ENCODE data around the gene ETS1.
A peak's percentile ranks its signal among the peaks of the same experiment; 100 is the strongest.
"Not testable (repeated sequence)": the region's sequence is repeated elsewhere in the genome, so short reads cannot be mapped to it uniquely, and the experiment has no call there.

ETS1 gene

DNA sequence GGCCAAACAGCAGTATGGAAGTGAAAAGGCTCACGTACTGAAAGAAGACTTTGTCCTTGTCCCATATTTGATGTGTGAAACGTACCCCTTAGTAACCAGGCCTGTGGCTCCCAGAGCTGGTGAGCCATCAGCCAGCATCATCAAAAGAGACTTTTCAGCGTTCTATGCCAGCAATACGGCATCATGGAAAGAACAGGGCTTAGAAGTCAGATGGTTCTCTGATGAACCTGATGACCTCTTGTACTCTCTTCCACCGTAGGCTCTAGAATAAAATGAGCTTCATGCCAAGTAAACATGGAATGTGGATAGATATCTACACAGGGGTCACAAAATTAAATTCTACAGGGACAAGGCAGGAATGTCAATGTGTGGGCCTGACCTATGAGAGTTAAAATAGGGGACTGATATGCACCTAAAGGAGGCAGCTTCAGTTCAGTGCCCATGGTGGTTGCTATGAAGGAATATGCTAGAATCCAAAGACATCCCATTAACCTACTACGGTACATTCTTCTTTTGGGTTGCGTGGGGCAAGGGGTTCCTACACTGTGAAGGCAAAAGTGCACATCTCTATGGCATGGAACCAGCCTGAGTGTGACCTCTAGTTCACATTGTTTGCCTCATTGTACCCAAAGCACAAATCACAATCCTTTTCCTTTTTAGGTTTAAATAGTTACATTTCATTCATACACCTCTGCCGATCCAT, 130.6 kb downstream of the ETS1 start:
- no peak for DNase-seq

DNA sequence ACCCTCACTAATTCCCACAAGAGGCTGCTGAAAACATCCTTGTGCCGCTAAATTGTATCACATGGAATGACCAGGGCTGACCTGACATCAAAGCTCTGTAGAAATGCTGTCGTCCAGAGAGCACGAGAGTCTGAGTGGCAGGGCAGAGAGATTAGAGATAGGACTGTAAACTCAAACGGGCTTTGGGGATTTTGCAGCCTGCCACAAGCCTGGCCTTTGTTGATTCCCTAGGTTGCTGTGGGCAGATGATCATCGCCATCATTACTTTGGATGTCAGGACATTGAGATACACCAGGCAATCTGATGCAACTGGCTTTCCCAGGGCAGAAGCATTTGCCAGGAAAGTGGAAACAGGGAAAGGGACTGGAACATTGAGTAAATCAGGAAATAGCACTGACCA, 131.6 kb downstream of the ETS1 start:
- no peak for DNase-seq

DNA sequence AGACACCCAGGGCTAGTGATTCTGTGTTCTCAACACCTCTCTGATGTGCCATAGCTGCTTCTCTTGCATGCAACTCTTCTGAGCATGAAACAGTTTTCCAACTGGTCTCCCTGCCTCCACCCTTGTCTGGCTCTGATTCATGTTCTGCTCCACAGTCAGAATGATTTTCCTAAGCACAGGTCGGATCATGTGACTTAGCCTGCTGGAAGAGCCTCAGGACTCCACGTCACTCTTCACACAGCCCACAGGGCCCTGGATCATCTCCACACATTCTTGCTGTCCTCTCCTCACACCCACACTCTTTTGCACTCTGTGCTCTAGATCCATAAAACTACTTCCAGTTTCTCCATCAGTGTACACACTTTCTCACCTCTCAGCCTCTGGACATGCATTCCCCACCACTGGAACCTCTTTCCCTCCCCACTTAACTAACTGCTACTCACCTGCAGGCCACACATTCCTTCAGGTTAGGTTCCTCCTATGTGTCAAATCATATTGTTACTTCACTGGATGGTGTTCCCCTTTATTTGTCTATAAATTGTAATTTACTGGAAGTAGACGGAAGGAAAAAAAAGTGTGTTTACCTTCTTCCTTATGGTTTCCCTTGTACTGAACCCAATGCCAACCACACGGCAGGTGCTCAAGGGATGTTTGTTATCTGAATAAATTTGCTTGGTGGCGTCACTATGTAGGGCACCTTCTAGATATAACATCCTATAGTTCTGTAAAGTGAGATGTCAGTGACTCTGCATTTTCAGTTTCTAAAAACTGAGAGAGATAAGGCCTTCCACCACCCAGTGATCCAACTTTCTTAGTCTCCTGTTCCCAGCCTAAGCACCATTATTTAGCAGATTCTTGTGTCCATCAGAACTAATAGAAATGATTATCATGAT, 133.7 kb downstream of the ETS1 start:
- DNase-seq, result no peak

DNA sequence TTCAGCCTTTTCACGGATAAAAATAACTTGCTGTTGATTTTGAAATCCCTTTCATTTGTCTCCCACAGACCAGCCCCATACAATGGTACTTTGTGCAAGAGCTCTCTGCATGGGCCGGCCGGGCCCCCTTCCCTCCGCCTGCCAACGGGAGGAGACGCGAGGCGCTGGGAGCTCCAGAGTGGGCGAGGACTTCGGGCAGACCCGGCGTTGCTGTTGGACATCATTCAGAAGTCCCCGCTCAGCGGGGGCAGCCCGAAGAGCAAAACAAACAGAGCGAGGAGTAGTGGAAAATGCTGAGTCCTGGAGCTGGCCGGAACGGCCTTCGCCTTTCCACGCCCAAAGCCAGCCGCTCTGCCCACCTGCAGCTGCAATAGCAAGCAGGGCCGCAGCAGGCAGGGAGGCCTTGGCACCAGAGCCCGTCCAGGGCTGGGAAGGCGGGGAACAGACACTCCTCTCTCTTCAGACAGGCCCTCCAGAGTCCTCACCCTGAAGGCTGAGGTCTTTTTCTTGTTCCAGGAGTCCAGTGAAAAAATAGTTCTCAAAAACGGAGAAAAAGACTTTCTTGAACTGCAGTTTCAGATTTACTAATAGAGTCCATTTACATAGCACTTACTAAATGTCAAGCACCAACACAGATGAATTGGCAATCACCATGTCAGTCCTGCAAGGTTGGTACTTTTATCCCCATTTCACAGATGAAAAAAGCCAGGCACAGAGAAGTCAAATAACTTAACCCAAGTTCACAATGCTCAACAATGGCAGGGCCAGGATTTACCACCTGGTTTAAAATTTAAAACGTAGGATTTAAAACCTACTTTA, 135.5 kb downstream of the ETS1 start:
- peak; percentile 88 for DNase-seq

DNA sequence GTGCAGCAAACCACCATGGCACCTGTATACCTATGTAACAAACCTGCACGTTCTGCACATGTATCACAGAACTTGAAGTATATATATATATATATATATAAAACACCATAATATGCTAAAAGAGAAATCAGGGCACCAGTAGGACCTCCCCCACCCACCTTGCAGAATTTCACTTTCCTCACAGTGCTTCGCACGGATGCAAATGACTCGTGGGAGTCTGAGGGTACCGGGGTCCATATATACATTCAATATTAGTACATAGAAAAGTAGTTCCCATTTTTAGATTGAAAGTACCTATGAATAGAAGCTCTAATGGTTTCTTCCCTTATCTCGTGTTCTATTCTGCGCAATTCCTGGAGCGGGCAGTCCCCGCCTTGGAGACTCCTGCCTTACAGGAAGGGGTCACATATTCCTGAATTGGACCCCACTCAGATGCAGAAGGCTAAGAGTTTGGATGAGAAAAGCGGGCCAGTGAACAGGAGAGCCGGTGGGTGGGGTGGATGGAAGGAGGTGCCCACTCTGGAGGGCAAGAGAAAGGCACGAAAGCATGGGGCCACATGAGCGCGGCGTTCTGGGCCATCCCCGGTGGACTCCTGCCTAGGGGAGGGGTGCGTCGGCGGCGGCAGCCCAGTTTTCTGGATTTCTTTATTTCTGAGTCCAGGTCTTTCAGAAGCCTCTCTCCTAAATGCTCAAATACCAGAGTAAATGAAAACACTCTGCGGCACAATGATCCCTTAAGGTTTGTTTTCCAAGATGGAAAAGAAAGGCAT, 136.3 kb downstream of the ETS1 start:
- no peak for DNase-seq

DNA sequence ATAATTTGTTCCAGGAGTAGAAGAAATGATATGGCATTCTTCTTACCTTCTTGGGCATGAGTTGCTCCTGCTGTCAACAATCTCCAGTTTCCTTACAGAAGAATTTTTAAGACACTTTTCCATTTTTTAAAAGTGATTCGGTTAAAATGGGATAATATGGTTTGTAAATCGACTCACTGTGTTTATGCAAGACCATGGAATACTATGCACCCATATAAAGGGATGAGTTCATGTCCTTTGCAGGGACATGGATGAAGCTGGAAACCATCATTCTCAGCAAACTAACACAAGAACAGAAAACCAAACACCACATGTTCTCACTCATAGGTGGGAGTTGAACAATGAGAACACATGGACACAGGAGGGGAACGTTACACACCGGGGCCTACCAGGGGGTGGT, 136.9 kb downstream of the ETS1 start:
- DNase-seq, result not testable (repeated sequence)

DNA sequence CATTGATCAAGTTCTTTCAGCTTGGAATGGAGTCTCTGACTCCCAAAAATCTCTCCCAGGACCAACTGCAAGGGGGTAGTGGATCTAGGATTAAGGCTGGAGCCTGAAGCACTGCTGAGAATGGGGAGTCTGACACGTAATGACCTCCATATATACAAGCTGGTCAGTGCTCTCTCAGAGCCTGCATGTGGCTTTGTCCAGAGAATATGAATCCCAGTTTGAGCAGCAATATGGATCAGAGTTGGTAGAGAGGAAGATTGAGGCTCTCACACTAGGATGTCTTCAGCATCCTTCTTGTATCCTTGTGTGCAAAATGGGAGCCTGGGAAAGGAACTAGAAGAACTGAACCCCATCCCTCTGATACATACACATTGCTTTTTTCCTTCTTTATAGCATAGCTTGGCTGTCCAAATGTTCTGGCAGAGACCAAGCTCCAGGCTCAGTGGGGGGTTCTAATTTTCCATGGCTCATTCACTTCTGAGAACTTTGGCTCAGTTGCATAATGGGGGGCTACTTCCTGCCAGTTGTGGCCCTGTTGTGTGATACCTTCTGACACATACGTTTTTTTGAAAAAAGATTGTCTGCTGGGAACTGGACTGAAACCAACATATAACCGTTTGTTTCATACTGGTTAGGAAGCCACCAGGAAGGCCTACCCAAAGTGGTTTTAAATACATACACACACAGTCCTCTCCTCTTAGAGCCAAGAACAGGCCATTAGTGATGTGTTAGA, 138.2 kb downstream of the ETS1 start:
- DNase-seq, result no peak

DNA sequence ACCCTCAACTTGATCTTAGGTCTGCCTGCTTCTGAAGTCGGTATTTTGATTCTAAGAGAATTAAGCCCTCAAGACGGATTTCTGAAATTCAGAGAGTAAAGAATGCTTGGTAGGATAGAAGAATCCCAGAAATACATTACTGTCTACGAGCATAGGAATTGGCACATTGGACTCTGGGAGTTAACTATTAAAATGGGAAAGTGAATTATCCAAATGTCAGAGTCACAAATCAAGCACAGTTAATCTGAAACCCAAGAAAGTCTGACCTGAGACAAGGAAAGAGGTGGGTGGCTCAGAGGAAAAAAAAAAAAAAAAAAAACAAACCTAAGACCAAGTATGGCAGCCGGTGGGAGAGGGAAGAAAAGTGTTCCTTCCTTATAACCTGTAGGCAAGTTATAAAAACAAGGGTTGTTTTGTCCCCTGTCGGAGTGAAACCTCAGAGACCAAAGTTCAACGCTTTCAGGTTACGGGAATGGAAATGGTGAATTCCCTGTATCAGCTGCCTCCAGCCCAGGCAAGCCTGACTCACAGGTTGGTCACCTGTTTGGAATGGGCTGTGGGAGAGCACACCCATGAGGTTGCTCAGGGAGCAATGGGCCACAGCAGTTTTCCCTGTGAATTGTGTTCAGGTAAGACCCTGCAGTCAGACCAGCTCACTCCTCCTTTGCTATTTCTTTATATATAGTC, 139.0 kb downstream of the ETS1 start:
- no peak for DNase-seq

DNA sequence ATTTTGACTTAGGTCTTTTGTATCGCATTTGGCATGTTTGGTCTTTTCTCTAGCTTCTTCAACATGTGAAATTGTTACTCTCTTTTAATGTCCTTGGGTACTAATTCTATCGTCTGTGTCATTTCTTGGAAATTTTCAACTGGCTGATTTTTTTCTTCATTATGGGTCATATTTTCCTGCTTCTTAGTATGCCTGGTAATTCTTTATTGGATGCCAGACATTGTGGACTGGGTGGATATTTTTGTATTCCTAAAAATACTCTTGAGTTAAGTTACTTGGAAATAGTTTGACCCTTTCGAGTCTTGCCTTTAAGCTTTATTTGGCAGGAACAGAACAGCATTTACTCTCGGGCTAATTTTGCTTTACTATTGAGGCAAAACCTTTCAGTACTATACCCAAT, 140.1 kb downstream of the ETS1 start:
- no peak for DNase-seq

DNA sequence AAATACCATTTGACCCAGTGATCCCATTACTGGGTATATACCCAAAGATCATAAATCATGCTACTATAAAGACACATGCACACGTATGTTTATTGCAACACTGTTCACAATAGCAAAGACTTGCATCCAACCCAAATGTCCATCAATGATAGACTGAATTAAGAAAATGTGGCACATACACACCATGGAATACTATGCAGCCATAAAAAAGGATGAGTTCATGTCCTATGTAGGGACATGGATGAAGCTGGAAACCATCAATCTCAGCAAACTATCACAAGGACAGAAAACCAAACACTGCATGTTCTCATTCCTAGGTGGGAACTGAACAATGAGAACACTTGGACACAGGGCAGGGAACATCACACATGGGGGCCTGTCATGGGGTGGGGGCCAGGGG, 141.4 kb downstream of the ETS1 start:
- DNase-seq, result not testable (repeated sequence)

DNA sequence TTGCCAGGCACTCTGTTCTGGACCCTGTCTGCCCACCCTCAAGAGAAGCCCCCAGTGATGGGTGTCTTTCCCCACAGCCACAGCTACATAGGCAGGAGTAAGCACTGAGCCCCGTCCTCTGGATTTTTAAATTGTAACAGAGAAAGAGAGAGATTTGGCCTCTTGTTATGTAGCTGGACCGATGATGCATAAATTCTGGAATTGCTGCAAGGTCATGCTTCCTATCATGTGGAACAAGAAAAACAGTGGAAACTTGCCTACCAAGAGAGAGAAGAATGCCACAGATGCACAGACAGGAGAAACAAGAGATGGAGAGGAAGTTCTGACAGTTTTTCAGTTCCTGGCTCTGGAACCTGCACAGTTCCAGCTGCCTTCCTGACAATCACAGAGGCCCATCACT, 150.2 kb downstream of the ETS1 start:
- DNase-seq, result no peak

DNA sequence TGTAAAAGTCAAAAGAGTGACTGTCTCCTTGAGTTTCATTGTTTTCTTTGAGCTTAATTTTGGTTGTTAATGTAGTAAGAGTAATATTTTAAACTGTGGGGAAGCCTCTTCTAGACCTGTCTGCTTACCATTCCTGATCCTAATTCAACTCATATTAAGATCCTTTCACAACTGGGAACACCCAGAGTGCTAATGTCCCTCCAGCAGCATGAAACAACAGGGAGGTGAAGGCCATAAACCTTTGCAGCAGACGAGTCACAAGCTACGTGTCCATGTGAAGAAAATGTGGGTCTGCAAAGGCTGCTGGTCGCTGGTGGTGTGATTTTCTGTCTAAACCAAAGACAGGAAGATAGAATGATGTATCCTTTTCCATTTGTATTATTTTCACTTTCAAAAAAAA, 152.5 kb downstream of the ETS1 start:
- no peak for DNase-seq

DNA sequence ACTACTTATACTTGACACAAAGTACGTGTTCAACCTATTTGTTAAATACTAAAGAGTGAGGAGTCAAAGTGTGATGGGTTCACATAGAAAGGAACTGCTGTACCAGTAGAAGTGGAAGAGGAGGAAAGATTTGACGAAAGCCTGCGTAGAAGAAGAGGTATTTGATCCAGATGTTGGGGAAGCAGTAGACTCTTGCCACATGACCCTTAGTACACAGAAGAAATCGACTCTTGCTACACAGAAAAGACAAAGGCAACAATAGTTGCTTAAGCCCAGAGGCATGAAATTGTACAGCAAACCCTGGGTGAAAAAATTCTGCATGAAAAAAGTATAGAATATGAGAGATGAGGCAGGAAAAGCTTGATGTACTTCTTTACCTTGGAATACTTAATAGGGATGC, 152.9 kb downstream of the ETS1 start:
- DNase-seq, result no peak

DNA sequence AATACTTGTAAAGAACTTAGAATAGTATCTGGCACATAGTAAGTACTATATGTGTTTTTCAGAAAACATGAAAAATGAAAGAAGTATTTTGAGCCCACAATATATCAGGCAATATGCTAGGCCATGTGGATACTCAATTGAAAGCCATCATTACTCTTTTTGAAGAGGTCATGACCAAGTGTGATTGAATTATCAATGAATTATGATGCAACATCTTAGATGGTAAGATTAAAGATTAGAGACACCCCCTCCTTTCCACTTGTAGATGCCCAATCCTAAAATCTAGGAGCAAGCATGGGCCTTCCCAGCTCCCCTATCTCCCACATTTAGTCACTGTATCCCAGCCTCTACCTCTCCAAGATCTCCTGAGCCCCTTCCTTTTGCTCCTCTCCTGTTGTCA, 154.4 kb downstream of the ETS1 start:
- DNase-seq, result no peak

DNA sequence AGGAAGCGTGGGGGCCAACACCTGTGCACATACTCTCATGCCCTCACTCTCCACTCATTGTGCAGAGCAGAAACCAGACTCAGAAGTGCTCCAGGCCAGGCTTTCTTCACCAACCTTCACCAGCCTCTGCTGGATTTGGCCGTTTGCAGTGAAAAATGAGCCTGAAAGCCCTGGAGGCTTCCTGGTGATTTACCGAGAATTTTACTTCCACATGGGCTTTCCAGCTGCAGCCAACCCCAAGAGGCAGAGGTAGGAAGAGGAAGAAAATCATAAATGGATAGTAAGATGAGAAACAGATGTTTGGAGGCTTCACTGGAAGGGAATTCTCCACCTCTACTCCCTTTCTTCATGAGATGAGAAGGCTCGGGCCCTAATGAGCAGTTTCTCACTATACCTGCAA, 155.4 kb downstream of the ETS1 start:
- no peak for DNase-seq

DNA sequence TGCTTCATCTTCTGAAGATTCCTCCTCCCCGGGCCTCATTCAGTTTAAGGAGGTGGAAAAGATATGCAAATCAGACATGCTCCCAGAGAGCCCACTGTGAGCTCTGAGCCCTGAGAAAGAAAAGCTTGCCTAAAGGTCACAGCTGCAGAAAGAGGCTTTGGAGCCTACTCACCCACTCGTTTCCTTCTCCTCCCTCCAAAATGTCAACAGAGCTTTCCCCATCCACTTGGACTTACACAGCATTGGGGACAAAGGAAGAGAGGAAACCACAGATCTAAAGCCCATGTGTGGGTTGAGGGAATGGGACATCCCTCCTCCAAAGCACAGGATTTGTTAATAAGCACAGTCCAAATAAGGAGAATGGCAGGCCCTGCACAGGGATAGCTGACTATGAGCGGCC, 158.4 kb downstream of the ETS1 start:
- DNase-seq, result no peak

DNA sequence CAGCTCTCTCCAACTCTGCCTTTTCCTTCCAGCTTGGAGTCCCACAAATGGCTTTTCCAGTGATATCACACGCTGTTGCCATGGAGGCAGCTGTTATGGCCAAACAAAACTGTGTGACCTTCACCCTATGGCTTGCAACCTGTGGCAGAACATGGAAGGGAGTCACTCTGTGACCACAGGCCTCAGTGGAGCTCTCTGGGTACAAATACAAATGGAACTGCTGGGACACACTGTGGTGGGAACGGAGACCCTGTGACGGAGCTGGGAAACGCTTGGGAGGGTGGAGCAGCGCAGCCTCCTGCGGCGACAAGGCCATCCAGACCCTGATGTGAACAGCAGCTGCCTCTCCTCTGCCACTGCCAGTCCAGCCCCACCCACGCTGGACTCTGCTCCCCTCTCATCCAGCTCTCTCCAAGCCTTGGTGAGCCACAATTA, 162.5 kb downstream of the ETS1 start:
- no peak for DNase-seq

DNA sequence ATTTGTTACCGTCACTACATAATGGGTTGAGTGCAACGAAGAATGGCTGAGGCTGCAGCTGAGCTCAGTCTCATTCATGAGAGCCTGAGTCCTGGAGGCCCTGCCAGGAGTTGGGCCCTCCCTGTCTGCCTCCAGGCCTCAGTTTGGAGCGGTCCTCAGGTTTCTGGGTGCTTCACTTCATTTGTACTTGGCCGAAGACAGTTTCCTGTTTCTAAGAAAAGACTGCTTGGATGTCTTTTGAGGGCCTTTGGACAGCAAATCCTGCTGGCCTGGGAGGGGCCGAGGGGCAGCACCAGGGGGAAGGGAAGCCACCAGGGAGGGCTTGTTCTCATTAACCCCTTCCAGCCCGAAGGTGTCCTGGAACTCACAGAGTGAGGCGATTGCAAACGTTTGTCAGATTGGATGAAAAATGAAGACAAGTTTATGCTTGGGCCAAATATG, 163.1 kb downstream of the ETS1 start:
- DNase-seq, result no peak

DNA sequence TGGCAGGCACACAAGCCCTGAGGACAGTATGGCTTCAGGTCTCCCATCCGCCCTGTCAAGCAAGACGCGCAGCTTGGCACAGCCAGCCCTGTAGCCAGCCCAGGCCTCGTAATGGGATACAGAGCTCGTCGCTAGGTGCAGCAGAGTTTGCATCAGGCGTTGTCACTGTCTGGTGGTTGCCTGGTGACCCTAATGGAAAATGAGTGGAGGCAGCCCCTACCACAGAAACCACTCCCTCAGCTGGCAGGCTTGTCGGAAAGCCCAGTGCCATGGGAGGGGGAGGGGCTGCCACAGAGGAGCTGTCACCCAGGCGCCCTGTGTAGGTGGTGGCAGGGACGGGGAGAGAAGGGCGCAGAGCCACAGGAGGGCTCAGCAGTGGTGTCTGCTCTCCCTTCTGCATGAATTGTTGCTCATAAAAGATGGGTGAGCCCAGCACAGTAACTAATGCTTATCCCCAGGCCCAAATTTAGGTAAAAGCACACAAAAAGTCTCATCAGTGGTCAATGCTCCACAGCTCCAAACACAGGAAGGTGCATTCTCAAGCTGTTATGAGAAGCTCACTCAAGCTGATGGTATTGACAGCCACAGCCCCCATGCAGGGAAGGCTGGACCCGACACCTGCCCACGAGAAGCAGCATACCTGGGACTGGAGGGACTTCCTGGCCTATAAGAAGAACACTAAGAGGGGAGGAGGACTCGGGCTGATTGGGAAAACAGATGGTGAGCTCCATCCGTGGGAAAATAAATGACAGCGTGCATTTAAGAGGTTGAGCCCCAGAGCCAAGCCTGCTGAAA, 164.6 kb downstream of the ETS1 start:
- DNase-seq, result peak; percentile 89

DNA sequence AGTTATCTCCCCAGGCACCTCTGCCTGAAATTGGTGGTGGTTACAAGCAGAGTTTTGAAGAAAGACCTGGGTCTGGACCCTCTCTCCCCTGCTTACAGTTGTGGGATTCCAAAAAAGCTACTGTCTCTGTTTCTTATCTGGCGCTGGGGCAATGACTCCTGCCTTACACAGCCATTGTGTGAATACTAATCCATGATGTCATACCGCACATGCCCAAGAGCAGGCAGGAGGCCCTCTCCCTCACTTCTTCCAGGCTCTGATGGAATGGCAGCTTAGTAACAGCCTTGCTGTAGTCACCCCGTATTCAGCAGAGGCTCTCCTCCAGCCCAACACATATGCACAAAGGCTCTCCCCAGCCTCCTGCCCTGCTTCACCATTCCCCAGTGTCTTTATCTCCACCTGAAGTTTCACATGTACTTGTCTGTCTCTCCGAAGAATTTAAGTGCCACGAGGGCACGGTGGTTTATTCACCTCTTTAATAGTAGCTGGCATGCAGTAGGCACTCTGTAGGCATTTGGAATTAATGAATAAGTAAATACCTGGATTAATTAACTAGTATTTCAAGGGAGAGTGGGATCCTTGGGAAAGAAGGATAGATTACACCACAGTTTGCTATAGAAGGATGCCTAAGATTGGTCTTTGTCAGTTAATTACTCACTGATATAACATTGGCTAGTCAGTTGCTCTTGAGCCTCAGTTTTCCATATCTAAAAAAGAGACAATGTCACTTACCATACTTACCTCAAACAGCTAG, 165.6 kb downstream of the ETS1 start:
- no peak for DNase-seq

Measured in NCI-H1092 treated with DMSO at 0.1 percent for 48 hours (cell line).